ENCODE measurements around the gene ABCA12.

GRCh38 chr2:215080545-215080944 lies 57.9 kb downstream of the ABCA12 start:
- TF ChIP-seq CTCF (IDR thresholded peaks at IDR 0.05) (no peak), POLR2A (IDR thresholded peaks at IDR 0.05) (no peak)

Measured in lower leg skin (tissue), 3 donors.